ENCODE results near the gene PKD2L2.
"Not testable (repeated sequence)": the region's sequence is repeated elsewhere in the genome, so short reads cannot be mapped to it uniquely, and the experiment has no call there.

The PKD2L2 gene

DNA sequence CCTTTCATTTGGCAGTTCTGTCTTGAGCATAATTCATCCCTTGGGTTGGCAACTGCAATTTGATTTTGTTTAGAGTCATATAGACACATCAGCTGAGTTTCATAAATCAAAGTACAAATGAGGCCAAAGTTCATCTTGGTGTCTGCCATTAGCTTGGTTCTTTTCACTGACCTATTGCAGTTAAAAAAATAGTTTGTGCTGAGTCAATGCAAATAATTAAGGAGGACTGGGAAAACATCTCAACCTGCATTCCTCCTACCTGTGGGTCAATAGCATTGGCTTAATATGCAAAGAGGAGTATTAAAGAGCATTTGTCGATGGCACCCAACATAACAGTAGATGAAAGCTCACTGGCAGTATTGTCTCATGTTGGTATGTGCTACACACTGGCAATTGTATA is 1.6 kb downstream of the PKD2L2 start:
- ATAC-seq = no peak

DNA sequence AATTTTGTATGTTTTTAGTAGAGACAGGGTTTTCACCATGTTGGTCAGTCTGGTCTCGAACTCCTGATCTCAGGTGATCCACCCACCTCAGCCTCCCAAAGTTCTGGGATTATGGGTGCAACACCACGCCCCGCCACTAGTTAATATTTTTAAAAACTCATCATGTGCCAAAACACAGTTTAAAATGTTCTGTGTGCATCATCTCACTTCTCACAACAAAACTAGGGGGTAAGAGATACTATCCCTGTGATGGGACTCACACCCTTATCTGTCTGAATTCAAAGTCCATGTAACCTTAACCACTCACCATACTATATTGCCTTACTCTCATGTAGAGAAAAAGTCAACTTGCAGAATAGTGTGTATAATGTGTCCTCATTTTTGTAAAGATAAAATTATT is 2.6 kb downstream of the PKD2L2 start:
- no peak for ATAC-seq

DNA sequence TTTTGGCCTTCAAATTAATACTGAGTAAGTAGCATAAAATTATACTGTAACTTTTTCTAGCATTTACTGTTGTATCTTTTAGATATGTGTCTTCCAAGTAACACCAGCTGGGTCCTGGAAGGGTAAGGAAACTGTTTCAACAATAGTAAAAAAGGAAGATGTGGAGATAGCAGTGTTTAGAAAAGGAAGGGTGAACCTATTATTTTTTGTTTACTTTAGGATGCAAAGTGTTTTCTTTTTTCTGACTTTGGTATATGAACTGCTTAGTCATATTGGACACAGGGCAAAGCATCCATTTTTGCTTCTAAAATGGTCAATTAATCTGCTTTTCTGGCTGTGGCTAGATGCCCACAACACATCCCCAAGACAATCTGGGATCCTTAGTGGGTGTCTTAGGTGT is 5.3 kb downstream of the PKD2L2 start:
- no peak for ATAC-seq

DNA sequence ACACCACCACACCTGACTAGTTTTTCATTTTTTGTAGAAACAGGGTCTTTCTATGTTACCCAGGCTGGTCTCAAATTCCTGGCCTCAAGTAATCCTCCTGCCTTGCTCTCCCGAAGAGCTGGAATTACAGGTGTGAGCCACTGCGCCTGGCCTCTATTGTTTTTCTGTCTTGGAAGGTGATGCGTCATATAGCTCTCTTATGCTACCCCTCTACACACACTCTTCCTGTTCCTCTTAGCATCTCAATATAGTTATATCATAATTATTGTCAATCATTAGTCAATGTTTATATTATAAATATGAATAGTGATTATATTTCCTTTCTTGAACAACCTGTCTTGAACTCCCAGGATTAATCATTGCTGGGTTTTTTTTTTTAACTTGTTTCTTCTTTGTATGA is 7.3 kb downstream of the PKD2L2 start:
- ATAC-seq = no peak

DNA sequence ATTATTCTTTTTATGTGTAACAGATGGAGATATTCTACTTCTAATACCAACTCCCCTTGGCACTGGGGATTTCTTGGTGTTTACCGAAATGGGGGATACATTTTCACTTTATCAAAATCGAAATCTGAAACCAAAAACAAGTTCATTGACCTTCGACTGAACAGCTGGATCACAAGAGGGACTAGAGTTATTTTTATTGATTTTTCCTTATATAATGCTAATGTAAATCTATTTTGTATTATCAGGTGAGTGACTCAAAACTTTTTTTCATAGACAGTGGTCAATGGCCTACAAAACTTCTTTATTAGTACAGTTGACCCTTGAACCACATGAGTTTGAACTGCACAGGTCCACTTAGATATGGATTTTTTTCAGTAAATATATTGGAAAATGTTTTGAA is 10.2 kb downstream of the PKD2L2 start:
- no peak for ATAC-seq

DNA sequence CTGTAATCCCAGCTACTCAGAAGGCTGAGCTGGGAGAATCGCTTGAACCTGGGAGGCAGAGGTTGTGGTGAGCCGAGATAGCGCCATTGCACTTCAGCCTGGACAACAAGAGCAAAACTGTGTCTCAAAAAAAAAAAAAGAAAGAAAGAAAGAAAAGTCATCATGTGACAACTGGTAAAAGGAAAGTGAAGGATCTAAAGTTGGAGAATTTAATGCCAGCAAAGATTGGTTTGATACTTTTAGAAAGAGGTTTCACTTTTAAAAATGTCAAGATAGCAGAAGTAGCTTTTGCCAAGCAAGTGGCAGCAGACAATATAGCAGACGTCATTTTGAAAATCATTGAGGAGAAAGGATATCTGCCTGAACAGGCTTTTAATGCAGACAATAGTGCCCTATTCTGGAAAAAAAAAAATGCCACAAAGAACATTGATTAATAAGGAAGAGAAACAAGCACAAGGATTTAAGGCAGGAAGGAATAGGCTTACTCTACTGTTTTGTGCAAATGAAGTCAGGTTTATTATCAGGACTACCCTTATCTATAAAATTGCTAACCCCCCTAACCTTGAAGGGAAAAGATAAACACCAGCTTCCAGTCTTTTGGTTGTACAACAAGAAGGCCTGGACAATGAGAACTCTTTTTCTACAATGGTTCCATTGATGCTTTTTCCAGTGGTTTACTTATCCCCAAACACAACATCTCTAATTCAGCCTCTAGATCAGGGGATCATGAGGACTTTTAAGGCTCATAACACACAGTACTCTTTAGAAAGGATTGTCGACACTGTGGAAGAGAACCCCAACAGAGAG is 12.0 kb downstream of the PKD2L2 start:
- ATAC-seq = no peak

DNA sequence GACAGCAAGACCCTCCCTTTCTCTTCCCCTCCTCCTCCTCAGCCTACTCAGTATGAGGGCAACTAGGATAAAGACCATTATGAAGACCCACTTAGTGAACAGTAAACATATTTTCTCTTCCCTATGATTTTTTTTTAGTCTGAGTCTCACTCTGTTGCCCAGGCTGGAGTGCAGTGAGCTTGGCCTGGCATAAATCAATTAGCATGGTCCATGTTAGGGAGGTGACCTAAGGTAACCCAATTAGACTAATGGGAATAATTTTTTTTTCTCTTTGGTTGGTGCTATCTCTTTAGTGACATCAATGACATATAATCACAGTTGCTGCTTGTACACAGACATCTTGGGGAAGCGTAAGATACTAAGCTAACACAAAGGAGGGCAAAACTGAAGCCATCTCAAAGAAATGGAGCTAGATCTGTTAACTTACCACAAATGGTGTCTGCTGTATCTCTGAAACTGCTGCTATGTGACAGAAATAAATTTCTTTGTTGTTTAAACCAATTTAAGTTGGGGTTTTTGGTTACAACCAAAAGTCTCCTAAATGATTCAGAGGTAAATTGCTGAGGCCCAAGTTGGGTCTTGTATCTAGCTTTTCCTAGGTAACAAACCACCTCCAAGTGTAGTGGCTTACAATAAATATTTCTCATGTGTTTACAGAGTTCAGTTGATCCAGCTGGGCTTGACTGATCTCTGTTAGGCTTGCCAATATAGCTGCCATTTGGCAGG is 13.3 kb downstream of the PKD2L2 start:
- no peak for ATAC-seq

DNA sequence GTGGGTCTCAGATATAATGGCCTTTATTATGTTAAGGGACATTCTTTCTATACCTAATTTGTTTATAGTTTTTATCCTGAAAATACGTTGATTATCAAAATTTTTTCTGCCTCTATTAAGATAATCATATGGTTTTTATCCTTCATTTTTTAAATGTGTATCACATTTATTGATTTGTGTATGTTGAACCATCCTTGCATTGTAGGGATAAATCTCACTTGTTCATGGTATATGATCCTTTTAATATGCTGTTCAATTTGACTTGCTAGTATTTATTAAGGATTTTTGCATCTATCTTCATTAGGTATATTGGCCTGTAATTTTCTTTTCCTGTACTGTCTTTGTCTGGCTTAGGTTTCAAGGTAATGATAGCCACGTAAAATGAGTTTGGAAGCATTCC is 25.5 kb downstream of the PKD2L2 start:
- no peak for ATAC-seq

DNA sequence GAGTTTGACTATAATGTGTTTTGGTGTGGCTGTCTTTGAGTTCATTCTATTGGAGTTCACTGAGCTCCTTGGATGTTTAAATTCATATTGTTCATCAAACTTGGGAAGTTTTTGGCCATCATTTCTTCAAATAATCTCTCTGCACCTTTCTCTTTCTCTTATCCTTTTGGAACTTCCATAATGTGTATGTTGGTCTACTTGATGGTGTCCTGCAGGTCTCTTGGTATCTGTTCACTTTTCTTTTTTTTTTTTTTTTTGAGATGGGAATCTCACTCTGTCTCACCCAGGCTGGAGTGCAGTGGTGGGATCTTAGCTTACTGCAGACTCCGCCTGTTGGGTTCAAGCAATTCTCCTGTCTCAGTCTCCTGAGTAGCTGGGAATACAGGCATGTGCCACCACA is 27.7 kb downstream of the PKD2L2 start:
- ATAC-seq = no peak

DNA sequence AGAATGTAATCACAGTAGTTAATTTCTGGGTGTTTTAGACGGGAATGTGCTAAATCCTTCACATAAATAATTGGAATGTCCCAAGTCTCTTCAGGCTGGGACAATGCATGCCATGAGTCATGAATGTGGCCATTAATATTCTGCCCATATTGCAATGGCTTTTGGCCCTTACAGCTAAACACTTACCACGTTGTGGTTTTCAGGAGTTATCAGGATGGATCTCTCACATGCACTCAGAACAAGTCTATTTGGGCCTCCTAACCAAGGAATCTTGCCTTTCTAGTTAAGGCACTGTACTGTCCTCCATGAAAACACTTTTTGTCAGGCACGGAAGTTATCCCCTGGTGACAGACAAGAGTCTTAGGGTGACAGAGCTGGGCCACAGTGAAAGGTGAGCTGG is 32.7 kb downstream of the PKD2L2 start:
- ATAC-seq = no peak

DNA sequence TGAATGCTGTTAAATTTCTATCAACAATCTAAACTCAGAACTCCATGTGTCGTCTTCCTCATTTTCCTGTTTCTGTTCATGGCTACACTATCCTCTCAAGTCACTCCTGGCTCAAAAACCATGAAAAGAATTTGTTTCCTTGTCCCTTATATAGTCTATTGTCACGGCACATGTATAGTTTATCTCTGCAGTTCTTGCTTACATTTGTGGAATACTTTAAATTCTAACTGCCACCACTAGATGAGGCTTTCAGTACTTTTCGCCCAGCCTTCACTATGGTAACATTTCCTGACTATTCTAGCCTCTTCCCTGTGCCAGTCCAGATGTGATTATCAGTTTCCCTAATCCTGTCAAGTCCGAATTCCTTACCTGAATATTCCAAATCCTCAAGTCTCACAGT is 34.6 kb downstream of the PKD2L2 start:
- no peak for ATAC-seq

DNA sequence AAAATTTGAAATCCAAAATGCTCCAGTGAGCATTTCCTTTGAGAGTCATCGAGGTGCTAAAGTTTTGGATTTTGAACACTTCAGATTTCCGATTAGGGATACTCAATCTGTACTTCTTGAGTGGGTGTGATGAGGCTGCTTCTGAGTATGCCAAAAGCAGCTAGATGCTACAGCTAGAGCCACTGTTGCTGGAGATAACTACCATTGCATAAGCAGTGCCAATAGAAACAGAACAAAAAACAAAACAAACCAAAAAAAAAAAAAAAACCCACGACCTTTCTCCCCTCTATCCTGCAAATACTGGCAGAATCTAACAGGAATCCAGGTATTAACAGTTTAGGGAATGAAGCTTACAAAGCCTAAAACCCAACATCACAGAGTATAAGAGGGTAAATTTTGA is 43.5 kb downstream of the PKD2L2 start:
- no peak for ATAC-seq

DNA sequence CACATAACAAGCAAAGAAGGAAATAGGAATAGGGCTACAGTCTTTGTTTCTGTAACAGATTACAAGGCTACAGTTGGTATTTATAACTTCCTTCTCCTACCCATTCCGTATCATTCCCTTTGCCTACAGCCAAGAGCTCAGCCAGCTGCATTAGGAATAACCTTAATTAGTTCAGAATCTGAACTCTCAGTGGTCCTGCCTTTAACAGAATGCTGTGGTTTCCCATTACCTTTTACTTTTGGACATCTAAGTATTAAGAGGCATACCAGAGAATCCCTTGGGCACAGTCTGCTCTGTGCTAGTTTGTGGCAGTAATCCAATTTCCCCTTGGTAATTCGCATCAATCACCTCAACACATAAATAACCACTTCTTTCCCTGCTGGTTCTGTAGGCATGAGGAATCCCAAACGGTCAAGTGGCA is 44.2 kb downstream of the PKD2L2 start:
- ATAC-seq = no peak

DNA sequence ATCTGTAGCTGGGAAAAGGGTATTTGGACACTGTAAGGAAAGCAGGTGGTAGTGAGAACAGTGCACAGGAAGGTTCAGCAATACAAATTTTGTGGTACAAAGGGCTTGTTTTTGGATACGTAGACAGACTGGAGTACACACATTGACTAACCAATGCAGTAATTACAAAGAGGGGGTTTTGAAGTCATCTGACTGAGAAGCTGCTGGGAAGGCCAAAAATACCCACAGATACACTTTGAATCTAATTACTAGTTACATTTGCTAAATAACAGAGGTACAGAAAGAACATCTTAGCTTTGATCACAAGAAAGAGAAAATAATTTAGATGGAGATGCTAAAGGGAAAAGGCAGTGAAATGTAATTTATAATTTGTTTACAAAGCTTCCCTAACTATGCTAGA is 45.9 kb downstream of the PKD2L2 start:
- no peak for ATAC-seq

DNA sequence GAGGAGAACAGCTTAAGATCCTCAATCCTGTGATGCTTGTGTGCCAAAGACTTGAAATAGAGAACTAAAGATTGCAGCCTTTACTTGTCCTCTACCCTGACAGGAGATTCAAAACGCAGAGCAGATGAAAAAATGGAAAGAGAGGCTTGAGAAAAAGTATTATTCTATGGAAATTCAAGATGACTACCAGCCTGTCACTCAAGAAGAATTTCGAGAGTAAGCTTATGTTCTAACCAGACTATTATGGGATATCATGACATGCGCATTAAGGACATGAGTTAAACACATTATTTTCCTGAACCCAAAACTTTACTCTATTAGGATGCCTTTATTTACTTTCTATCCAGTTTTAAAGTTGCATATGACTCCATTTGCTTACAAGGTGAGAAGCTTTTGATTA is 46.4 kb downstream of the PKD2L2 start:
- no peak for ATAC-seq

DNA sequence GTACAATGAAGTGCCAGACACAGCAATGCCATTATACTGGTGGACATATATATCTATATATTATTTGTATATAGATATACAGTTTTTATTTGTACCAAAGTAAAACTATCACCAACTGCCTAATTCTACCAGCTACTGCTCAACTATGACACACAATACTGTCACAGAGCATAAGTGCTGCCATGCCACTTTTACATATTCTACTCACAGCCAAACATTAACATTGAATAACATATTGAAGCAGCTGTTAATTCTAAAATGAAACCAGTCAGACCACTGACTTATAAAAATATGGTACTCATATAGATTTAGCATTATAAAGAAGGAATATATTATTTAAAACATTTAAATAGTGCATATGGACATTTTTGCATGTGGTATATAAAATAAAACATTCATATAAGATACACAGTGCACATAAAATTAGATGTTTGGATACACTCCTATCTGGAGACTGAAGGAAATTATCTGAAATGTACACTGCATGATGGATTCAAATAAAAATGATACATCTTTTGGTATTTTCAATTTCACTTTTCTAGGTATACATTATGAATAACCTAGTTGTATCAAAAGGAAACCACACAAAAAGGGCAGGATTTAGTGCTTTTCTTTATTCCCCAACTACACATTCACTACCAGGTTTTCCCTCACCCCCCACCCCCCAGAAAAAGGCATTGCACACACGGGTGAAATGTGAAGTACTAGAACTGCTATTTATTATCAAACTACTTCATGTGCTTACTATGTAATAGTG is 48.9 kb downstream of the PKD2L2 start:
- ATAC-seq = peak; percentile 27 to 52

DNA sequence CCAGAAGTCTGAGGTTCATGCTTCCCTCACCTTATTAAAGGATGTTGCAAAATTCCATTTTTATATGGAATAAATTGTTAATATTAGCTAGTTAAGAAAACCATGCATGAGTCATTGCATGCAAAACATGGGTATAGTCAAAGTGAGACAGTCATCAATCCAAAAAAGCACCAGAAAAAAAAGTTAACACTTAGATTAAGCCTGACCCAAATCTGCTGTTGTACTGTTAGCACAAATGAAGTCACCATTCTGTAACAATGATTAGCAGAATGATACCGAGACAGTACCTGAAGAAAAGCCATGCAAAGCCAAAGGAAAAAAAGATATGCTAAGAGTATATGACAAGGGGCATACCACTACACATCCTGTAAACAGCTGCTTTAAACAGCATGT is 49.5 kb downstream of the PKD2L2 start:
- ATAC-seq = peak; percentile 77 to 78

DNA sequence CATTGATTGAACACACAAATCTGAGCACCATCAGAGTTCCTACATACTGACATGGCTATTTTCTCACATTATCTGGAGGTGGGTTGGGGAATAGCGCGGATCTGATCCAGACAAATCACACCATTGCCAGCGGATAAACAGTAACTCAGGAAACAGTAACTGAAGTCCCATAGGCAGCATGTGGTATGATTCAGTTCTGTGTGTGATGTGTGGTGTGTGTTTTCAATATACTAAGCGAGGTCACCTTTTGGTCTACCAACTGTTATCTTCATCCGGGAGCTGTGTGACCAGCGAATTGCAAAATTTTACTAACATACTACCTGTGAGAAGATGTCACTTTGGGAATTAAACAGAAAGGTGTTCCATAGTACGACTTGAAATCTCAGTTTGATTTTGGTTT is 50.1 kb downstream of the PKD2L2 start:
- no peak for ATAC-seq

DNA sequence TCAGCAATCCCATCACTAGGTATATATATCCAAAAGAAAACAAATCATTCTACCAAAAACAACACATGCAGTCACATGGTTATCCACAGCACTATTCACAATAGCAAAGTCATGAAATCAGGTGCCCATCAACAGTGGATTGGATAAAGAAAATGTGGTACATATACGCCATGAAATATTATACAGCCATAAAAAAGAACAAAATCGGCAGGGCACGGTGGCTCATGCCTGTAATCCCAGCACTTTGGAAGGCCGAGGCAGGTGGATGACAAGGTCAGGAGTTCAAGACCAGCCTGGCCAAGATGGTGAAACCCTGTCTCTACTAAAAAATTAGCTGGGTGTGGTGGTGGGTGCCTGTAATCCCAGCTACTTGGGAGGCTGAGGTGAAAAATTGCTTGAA is 55.0 kb downstream of the PKD2L2 start:
- not testable (repeated sequence) for ATAC-seq

DNA sequence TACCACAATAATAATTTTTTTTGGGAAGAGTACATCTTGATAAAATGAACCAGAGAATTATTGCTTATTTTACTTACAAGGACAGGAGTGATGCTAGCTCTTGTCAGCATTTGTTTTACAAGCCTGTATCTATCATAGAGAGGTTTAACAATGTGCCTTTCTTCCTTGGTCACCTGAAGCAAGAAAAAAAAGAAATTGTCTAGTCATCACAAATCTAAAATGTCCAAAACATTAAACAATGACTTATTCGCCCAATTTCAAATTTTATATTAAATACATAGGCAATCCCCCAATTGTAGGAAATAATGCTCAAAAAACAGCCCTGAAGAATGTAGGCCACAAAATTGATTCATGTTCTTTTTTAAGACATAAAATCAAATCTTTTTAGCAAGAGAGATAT is 56.6 kb downstream of the PKD2L2 start:
- no peak for ATAC-seq

DNA sequence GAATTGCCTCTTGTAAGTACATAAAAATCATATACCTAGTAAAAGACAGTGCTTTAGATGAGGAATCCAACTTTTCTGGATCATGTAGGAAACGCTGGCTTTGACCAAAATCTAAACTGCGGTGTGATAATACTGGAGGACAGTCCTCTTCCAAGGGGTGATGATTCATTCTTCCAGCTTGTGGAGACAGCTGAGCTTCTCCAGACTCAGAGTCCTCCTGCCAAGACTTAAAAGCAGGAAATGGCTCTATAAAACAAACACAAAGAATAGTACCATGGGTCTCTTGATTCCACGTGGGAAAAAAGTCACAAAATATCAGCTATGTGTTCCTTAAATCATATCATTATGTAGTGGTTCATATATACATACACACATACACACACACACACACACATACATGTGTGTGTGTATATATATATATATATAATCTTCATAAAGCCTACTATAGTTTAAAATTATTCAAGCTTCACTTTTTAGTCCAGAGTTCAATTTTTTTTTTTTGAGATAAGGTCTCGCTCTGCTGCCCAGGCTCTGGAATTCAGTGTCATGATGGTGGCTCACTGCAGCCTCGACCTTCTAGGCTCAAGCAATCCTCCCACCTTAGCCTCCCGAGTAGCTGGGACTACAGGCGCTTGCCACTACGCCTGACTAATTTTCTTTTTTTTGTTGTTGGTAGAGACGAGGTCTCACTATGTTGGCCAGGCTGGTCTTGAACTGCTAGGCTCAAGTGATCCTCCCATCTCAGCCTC is 65.0 kb downstream of the PKD2L2 start:
- ATAC-seq = no peak

DNA sequence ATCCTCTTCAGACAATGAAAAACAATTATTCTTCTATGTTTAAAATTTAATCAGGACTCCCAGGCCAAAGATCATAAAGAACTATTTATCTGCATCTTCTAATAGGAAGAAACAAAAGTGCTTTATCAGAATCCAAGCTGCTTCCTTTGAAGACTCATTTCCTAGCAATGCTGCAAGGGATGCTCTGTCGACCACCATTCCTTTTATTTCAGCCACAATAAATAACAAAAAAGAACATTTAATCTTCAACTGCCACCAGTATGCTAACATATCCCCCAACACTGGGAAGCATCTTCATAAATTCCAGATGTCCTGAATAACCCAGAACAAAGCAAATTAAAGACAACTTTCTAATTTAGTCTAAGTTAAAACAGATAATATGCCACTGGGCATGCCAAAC is 68.7 kb downstream of the PKD2L2 start:
- no peak for ATAC-seq

DNA sequence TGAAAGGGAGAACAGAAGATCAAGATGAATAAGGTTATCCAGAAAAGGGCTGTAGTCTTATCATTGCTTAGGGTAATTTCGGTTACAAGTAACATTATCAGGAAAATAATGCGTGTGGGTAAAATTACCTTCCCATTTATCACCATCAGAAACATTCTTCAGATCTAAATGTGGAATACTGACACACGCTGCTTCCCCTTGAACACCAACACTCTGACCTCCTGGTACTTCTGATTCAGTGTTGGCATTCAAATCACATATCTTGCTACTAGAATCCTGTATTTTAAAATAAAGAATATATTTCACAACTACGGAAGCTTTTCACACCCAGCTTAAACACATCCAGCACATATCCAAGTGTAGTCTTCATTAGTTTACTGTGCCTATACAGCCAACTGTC is 70.2 kb downstream of the PKD2L2 start:
- no peak for ATAC-seq
